AG09319 (cell line): ENCODE results near the gene ZDHHC8.

Experiments
- DNase-seq: peaks from one replicate; pipeline ENCODE4 v3.0.0-alpha.2; 2010; ENCODE audit warnings: low read depth; ENCODE audit errors: extremely low read depth
- CTCF ChIP-seq: IDR thresholded peaks from 2 replicates; pipeline ENCODE4 v1.5.1; 2011; ENCODE audit warnings: low read depth, mild to moderate bottlenecking, inconsistent platforms, low read length, moderate library complexity

Gene ZDHHC8

GRCh38 chr22:20145832-20146223 is 14.2 kb downstream of the ZDHHC8 start:
- TF ChIP-seq CTCF = no peak
- no peak for DNase-seq

GRCh38 chr22:20146777-20147176 is 15.2 kb downstream of the ZDHHC8 start:
- no peak for DNase-seq
- no peak for TF ChIP-seq CTCF

GRCh38 chr22:20147237-20147988 is 15.8 kb downstream of the ZDHHC8 start:
- DNase-seq = no peak

DNA sequence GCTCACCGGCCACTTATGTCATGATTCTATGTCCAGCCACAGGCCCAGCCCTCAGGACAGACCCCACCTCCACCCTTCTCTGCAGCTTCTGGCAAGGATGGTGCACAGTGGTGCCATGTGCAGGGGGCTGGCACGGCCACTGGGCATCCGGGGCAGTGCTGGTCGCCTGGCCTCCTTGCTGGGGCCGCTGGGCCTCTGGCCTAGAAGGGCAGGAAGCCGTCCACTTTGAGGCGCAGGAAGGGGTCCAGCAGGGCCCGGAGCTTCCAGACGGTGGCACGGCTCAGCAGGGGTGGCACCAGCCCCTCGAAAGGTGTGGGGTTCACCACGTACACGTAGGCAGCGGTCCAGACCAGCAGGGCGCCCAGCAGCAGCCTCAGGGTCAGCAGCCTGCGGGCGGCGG is 16.8 kb downstream of the ZDHHC8 start:
- no peak for TF ChIP-seq CTCF
- no peak for DNase-seq

More at GRCh38 chr22:20147237-20147988, 15.8 kb downstream of the ZDHHC8 start:
- no peak for TF ChIP-seq CTCF

GRCh38 chr22:20149257-20150250 is 17.9 kb downstream of the ZDHHC8 start:
- TF ChIP-seq CTCF = no peak
- DNase-seq = no peak

DNA sequence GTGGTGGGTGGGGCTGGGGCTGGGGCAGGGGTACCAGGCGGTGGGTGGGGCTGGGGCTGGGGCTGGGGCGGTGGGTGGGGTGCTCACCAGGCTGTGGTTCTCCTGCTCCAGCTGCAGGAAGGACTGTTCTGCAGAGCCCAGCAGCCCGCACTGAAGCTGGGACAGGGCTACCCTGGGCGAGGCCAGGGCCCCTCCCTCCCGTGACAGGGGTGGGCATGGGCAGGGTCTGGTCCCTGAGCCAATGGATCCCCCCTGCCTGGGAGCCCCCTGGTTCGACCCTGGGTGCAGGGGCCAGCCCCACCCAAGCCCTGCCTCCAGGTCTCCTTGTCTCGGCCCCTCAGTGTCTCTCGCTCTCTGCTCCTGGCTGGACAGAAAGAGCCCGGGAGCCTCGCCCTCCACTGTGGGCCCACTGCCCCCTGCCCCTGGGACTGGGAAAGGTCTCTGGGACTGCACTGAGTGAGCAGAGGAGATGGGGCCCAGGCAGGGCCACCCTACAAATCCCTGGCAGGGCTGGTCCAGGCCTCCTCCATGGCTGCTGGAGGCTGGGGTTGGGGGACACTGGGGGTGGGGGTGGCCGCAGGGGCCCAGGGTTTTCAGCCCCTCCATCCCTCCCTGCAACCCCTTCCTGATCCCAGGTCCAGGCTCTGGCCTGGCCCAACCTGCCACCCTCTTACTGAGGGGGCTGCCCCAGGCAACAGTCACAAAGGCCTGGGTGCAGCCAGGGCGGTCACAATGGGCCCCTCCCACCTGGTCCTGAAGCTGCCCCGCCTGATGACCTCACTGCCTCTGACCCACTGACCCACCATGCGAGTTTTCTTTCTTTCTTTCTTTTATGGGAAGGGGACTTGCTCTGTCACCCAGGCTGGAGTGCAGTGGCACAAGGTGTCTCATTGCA is 19.0 kb downstream of the ZDHHC8 start, which contains the start of gene CCDC188:
CCDC188 (minus strand) TSS at position 675 of the 895 bp plus-strand sequence; CDS start at position 606, 69 bp downstream.
- TF ChIP-seq CTCF = no peak

More for the DNA sequence above, 19.0 kb downstream of the ZDHHC8 start, which contains the start of gene CCDC188:
- DNase-seq = no peak
